ENCODE results near the gene ALK. TPM values are rescaled to one million over a fixed set of nuclear protein-coding genes. Genes with fewer than 3 reads are reported as not detected.

ALK gene
- total RNA-seq, 1 donor: under 0.01 TPM

GRCh38 chr2:29881089-29881730, 40.2 kb downstream of the ALK start:
- no peaks in the 10 kb centered on the region for H3K79me2 ChIP-seq (ENCODE audit: insufficient read depth, low read length)
- H4K20me1 ChIP-seq (ENCODE audit: insufficient read depth, low read length): no peaks in the 10 kb centered on the region
- H3K4me1 ChIP-seq (ENCODE audit: insufficient read depth, low read length): no peaks in the 10 kb centered on the region
- no peaks in the 10 kb centered on the region for H3K9me3 ChIP-seq (ENCODE audit: low read depth, low read length)
- H3K27me3 ChIP-seq (ENCODE audit: insufficient read depth, low read length): no peaks in the 10 kb centered on the region
- no peaks in the 10 kb centered on the region for H3K36me3 ChIP-seq (ENCODE audit: insufficient read depth, low read length)
- no peak for TF ChIP-seq CTCF (IDR thresholded peaks at IDR 0.05; ENCODE audit: extremely low read depth, low read depth, low read length)
- H3K4me2 ChIP-seq (ENCODE audit: insufficient read depth, low read length): no peak overlapping the region
- no peak overlapping the region for H3K4me3 ChIP-seq (ENCODE audit: insufficient read depth, low read length)
- H3K27ac ChIP-seq (ENCODE audit: low read depth, low read length): no peak overlapping the region
- H2AFZ ChIP-seq (ENCODE audit: low read length): no peak overlapping the region
- DNase-seq (ENCODE audit: insufficient read length, low spot score, missing footprints): no peak

GRCh38 chr2:29880084-29880483, 41.3 kb downstream of the ALK start:
- H3K79me2 ChIP-seq (ENCODE audit: insufficient read depth, low read length): no peaks in the 10 kb centered on the region
- no peaks in the 10 kb centered on the region for H3K9me3 ChIP-seq (ENCODE audit: low read depth, low read length)
- no peaks in the 10 kb centered on the region for H3K27me3 ChIP-seq (ENCODE audit: insufficient read depth, low read length)
- H3K4me2 ChIP-seq (ENCODE audit: insufficient read depth, low read length): no peak overlapping the region
- H3K4me3 ChIP-seq (ENCODE audit: insufficient read depth, low read length): no peak overlapping the region
- H2AFZ ChIP-seq (ENCODE audit: low read length): no peak overlapping the region
- H3K36me3 ChIP-seq (ENCODE audit: insufficient read depth, low read length): no peaks in the 10 kb centered on the region
- no peaks in the 10 kb centered on the region for H3K4me1 ChIP-seq (ENCODE audit: insufficient read depth, low read length)
- no peak for DNase-seq (ENCODE audit: insufficient read length, low spot score, missing footprints)
- no peak overlapping the region for H3K27ac ChIP-seq (ENCODE audit: low read depth, low read length)
- no peak for TF ChIP-seq CTCF (IDR thresholded peaks at IDR 0.05; ENCODE audit: extremely low read depth, low read depth, low read length)
- H4K20me1 ChIP-seq (ENCODE audit: insufficient read depth, low read length): no peaks in the 10 kb centered on the region

GRCh38 chr2:29879456-29879855, 41.9 kb downstream of the ALK start:
- no peaks in the 10 kb centered on the region for H4K20me1 ChIP-seq (ENCODE audit: insufficient read depth, low read length)
- DNase-seq (ENCODE audit: insufficient read length, low spot score, missing footprints): peak; percentile 19
- H3K4me1 ChIP-seq (ENCODE audit: insufficient read depth, low read length): no peaks in the 10 kb centered on the region
- no peaks in the 10 kb centered on the region for H3K9me3 ChIP-seq (ENCODE audit: low read depth, low read length)
- H3K27ac ChIP-seq (ENCODE audit: low read depth, low read length): no peak overlapping the region
- H3K4me2 ChIP-seq (ENCODE audit: insufficient read depth, low read length): no peak overlapping the region
- H3K79me2 ChIP-seq (ENCODE audit: insufficient read depth, low read length): no peaks in the 10 kb centered on the region
- H3K4me3 ChIP-seq (ENCODE audit: insufficient read depth, low read length): no peak overlapping the region
- no peak overlapping the region for H2AFZ ChIP-seq (ENCODE audit: low read length)
- no peaks in the 10 kb centered on the region for H3K36me3 ChIP-seq (ENCODE audit: insufficient read depth, low read length)
- H3K27me3 ChIP-seq (ENCODE audit: insufficient read depth, low read length): no peaks in the 10 kb centered on the region
- TF ChIP-seq CTCF (IDR thresholded peaks at IDR 0.05; ENCODE audit: extremely low read depth, low read depth, low read length): no peak

- Histone ChIP-seq H3K27ac (ENCODE audit: low read depth, low read length) (no peak overlapping the region), H3K36me3 (ENCODE audit: insufficient read depth, low read length) (no peaks in the 10 kb centered on the region), H3K27me3 (ENCODE audit: insufficient read depth, low read length) (no peaks in the 10 kb centered on the region), H3K9me3 (ENCODE audit: low read depth, low read length) (no peaks in the 10 kb centered on the region), H3K4me3 (ENCODE audit: insufficient read depth, low read length) (no peak overlapping the region), H4K20me1 (ENCODE audit: insufficient read depth, low read length) (no peaks in the 10 kb centered on the region), H3K79me2 (ENCODE audit: insufficient read depth, low read length) (no peaks in the 10 kb centered on the region), H2AFZ (ENCODE audit: low read length) (no peak overlapping the region), H3K4me2 (ENCODE audit: insufficient read depth, low read length) (no peak overlapping the region), H3K4me1 (ENCODE audit: insufficient read depth, low read length) (no peaks in the 10 kb centered on the region)
- peak; percentile 58 for DNase-seq (ENCODE audit: insufficient read length, low spot score, missing footprints)
- no peak for TF ChIP-seq CTCF (IDR thresholded peaks at IDR 0.05; ENCODE audit: extremely low read depth, low read depth, low read length)
These were observed 42.5 kb downstream of the ALK start for GRCh38 chr2:29878898-29879297.

Data from osteoblast (primary cell).